GM06990 (cell line): ENCODE measurements around the gene STXBP2.
A peak's percentile ranks its signal among the peaks of the same experiment; 100 is the strongest.

Source experiments
- DNase-seq: peaks from one replicate; pipeline ENCODE4 v3.0.0-alpha.2; 2011; ENCODE audit not compliant: insufficient read length; ENCODE audit errors: extremely low read depth
- H3K27me3 ChIP-seq: replicated peaks from 2 replicates; pipeline ENCODE4 v1.6.0; 2011; ENCODE audit warnings: low read length; ENCODE audit not compliant: control insufficient read depth, insufficient read depth
- H3K36me3 ChIP-seq: 2 replicates; pipeline ENCODE4 v1.5.1; 2011; ENCODE audit warnings: low read length; ENCODE audit not compliant: control insufficient read depth, insufficient read depth
- H3K4me3 ChIP-seq: replicated peaks from 2 replicates; pipeline ENCODE4 v1.5.1; 2011; ENCODE audit warnings: low read depth, mild to moderate bottlenecking, control low read depth, low read length
- TF ChIP-seq, protein P1 (sequence below): IDR thresholded peaks from 2 replicates; pipeline ENCODE4 v1.5.1; 2011; ENCODE audit warnings: low read length, control low read depth, mild to moderate bottlenecking, inconsistent platforms; ENCODE audit not compliant: insufficient read depth, poor library complexity, severe bottlenecking

Gene STXBP2

DNA sequence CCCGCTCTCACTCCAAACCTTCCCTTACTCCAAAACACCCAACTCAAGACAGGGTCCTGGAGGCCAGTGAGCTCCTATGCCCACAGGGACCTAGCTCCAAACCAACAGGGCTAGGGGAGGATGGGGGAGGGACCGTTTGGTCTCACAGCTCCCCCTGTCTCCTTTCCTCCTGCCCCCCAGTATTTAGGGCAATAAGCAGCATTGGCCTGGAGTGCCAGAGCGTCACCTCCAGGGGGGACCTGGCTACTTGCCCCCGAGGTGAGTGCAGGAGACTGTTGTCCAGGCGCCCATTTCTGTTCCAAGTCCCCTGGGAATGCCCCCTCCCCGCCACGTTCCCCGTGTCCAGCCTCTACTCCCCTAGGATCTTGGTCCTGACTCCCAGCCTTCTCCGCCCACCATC, 32.7 kb downstream of the STXBP2 start:
- Histone ChIP-seq H3K27me3 (no peaks in the 10 kb centered on the region; the same call in 1 of the 2 replicates), H3K4me3 (no peak overlapping the region), H3K36me3 (no peaks in the 10 kb centered on the region)
- TF ChIP-seq, protein P1, sequence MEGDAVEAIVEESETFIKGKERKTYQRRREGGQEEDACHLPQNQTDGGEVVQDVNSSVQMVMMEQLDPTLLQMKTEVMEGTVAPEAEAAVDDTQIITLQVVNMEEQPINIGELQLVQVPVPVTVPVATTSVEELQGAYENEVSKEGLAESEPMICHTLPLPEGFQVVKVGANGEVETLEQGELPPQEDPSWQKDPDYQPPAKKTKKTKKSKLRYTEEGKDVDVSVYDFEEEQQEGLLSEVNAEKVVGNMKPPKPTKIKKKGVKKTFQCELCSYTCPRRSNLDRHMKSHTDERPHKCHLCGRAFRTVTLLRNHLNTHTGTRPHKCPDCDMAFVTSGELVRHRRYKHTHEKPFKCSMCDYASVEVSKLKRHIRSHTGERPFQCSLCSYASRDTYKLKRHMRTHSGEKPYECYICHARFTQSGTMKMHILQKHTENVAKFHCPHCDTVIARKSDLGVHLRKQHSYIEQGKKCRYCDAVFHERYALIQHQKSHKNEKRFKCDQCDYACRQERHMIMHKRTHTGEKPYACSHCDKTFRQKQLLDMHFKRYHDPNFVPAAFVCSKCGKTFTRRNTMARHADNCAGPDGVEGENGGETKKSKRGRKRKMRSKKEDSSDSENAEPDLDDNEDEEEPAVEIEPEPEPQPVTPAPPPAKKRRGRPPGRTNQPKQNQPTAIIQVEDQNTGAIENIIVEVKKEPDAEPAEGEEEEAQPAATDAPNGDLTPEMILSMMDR = no peak
- no peak for DNase-seq

DNA sequence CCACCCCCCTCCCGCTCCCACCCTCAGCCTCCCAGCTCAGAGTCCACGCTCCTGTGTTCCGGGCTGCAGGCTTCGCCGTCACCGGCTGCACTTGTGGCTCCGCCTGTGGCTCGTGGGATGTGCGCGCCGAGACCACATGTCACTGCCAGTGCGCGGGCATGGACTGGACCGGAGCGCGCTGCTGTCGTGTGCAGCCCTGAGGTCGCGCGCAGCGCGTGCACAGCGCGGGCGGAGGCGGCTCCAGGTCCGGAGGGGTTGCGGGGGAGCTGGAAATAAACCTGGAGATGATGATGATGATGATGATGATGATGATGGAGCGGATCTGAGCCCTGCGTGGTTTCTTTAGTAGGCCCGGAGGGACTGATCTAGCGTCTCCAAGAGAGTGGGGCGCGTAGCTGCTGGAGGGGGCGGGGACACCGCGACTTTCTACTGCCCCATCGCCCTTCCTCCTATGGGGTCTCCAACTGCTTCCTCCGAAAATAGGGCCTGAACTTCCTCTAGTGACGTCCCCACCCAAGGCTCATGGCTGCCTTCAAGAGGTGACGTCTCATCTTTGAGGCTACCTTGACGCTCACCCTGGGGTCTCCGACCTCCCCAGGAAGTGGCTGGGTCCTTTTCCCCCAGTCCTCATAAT, 33.4 kb downstream of the STXBP2 start:
- no peaks in the 10 kb centered on the region for H3K36me3 ChIP-seq
- H3K4me3 ChIP-seq = peak overlapping the region; percentile 27
- TF ChIP-seq, protein P1 = no peak
- H3K27me3 ChIP-seq = no peaks in the 10 kb centered on the region; the same call in 1 of the 2 replicates
- DNase-seq = no peak

DNA sequence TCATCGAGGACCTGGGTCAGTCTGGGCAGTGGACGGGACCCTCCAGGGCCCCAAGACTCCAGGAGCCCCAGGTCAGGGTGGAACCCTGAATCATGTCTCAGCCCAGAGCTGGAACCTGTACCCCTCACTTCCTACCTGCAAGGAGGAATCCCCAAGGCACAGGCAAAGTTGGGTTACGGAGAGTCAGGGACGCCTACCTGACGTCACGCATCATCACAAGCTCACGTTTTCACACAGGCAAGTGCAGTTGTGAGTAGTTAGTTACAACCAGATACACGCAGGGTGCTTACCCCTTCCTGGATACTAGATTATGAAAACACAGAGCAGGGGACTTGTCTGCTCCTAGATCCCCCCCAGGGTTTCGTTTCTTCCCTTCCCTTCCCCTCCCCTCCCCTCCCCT, 33.9 kb downstream of the STXBP2 start:
- no peak for DNase-seq
- TF ChIP-seq, protein P1 = no peak
- H3K4me3 ChIP-seq = no peak overlapping the region
- H3K27me3 ChIP-seq = no peaks in the 10 kb centered on the region; the same call in 1 of the 2 replicates
- no peaks in the 10 kb centered on the region for H3K36me3 ChIP-seq

DNA sequence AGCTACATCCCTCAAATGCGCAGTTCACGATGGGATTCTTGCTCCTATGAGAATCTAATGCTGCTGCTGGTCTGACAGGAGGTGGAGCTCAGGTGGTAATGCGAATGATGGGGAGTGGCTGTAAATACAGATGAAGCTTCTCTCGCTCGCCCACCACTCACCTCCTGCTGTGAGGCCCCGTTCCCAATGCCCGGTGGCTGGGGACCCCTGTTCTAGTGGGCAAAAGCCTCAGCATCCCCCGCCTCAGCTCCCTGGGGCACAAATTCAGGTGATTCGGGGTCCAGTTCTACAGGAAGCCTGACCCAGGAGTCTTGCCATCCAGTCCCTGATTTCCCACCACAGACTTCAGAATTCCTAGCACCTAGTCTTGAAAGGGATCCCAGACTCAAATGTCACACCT, 35.6 kb downstream of the STXBP2 start:
- DNase-seq = no peak
- Histone ChIP-seq H3K36me3 (no peaks in the 10 kb centered on the region), H3K27me3 (no peaks in the 10 kb centered on the region; the same call in 1 of the 2 replicates), H3K4me3 (no peak overlapping the region)
- TF ChIP-seq, protein P1 = no peak

DNA sequence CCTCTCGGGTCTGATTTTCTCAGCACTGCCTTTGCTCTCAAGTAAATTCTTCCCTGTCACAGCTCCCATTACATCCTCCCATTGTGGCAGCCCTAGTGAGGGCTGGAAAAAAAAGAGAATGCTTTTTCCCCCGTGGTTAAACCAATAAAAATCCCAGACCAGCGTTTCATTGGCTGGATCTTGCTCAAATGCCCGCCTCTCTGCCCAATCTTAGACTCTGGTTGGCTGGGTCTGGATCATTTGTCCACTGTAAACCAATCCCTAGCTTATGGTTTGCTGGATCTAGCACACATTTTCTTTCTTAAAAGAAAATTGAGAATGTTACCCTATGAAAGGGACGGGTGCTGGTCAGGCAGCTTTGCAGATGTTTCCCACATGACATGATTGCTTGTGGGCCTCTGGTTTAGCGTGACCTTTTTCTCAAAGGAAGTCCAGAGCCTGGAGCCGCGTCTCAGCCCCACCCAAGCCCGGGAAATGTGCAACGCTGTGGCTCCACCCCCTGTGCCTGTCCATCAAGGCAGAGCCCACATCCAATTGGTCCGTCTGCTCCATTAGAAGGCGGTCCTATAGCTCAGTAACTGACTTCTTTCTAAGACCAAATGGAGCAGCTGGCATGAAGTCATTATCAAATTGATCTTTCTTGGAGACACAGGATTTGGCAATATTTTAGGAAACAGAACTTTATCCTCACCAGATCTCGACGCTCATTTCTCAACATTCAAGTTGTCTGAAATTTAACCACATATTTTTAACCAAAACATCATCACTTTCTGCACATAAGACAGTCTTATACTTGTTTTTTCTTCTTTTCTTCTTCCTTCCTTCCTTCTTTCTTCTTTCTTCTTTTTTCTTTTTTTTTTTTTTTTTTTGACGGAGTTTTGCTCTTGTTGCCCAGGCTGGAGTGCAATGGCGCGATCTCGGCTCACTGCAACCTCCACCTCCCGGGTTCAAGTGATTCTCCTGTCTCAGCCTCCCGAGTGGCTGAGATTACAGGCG, 37.4 kb downstream of the STXBP2 start:
- peak; percentile 64 for DNase-seq
- H3K4me3 ChIP-seq = no peak overlapping the region
- TF ChIP-seq, protein P1 = no peak
- H3K27me3 ChIP-seq = no peaks in the 10 kb centered on the region
- no peaks in the 10 kb centered on the region for H3K36me3 ChIP-seq
